Measurements from ENCODE around the gene STX18.
A peak's percentile ranks its signal among the peaks of the same experiment; 100 is the strongest.
"Not testable (repeated sequence)": the region's sequence is repeated elsewhere in the genome, so short reads cannot be mapped to it uniquely, and the experiment has no call there.

STX18 gene

DNA sequence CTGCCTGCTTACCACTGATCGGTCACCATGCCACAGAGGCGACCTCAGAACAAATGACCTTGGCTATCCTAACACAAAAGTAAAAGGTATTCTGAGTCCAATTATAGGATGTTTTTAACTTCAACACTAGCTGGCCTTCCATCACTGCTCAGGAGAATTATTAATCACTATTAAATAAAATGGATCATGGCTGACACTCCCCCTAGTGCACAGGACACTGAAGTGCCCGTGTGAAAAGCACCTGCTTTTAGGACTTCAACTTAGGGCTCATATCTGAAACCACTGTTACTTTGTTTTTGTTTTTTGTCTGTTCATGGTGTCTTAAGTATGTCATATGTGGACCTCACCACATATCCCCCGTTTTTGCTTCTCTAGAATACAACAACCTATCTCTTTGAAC is 33.9 kb downstream of the STX18 start:
- DNase-seq: no peak

DNA sequence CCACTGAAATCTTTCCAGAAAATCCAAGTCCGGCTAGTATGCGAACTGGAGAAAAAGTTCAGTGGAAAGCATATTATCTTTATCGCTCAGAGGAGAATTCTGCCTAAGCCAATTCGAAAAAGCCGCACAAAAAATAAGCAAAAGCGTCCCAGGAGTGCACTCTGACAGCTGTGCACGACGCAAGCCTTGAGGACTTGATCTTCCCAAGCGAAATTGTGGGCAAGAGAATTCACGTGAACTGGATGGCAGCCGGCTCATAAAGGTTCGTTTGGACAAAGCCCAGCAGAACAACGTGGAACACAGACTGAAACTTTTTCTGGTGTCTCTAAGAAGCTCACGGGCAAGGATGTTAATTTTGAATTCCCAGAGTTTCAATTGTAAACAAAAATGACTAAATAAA is 34.4 kb downstream of the STX18 start:
- no peak for DNase-seq

DNA sequence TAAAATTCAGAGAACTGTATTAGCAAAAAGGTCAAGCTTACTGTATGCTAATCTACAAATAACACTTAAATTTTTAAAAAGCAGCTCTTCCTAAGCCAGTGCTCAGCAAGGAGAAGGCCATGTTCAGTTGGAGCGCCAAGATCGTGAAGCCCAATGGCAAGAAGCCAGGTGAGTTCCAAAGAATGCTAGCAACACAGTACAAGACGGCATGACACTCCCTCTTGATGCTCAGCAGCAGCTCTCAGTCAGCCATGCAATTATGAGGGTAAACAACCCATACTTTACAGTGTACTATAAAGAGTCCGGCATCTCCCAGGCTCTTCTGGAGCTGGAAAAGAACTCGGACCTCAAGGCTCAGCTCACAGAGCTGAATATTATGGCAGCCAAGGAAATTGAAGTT is 34.9 kb downstream of the STX18 start:
- no peak for DNase-seq

DNA sequence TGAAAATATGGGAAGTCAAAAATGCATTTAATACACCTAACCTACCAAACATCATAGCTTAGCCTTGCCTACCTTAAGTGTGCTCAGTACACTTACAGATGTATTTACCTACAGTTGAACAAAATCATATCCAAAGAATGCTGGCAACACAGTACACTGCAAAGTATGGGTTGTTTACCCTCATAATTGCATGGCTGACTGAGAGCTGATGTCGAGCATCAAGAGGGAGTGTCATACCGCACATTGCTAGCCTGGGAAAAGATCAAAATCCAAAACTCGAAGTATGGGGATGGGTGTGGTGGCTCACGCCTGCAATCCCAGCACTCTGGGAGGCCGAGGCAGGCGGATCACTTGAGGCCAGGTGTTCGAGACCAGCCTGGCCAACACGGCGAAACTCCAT is 36.6 kb downstream of the STX18 start:
- DNase-seq: not testable (repeated sequence)

DNA sequence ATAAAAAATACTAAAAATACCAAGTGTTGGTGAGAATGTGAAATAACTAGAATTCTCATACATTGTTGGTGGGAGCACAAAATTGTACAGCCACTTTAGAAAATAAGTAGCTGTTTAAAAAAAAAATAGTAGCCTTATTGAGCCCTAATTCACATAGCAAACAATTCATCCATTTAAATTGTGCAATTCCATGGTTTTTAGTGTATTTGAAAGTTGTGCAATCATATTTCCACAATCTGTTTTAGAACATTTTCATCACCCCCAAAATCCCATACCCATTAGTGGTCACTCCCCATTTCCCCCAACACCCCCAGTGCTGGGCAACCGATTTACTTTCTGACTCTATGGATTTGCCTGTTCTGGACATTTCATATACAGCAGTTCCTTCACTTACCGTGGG is 37.1 kb downstream of the STX18 start:
- DNase-seq: no peak

DNA sequence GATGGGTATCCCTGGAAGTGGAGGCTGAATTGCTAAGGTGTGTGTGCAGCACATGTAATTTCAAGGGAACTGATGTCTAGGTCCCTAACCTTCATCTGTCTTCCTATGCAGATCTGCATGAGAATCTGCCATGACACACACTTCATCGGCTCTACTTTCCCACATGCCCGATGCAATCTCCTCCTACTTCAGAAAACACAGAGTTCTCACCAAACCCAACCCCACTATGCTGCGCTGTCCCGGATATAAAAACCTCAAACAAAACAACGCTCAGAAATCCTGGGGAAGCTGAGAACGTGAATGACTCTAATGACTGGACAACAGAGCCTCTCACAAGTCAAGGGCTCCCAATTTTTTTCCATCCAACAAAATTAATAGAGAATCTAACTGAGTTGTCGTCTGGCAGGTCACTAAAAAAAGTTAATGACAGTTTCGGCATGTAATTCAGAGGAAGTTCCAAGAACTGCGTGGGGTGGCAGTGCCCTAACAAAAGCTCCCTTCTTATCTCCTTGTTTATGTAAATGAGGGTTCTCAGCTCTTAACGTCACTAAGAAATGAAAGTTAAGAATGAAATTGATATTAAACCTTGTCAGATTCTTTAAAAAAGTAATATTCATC is 39.0 kb downstream of the STX18 start:
- DNase-seq: peak; percentile 47

DNA sequence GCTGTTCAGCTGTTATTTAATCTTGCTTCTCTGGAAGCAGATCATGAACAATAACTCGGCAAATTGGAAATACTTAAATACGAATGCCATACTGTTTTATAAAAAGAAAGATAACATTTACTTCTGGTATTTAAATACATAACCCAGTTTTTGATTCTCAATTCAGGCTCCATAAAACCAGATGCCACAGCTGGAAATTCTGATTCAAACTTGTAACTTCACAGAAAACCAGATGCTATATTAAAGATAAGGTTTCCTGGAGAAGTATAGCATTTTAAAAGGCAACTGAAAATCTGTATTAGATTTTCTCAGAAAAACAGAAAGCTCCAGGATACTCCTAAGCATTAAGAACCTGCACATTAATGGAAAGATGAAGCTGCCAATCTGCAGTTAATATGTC is 40.2 kb downstream of the STX18 start:
- DNase-seq: no peak

DNA sequence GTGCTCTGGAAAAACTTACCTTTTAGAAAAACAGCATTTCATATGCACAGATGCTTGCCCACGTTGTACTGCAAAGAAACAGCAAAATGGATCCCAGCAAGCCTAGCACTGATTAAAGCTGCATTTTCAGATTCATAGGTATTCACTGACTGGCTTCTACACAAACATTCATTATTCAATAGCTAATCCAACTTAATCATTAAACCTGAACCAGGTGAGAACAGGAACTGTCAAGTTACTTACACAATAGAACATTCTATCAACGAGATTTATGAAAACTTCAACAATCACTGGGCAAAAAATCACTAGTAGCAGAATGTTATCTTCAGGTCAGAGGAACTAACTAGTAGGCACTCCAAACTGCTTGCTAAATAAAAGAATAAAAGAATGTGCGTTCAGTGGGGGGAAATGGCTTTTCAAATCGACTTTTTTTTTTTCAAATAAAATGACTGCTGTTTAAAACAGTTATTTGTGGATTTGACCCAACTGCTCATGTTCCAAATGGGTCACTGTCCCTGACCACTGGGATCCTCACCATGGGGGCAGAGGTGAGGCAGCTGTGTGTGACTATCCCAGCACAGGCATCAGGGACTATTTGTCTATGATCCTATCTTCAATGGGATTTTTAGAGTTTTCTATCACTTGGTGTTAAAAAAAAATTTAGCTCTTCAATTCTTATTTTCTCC is 42.3 kb downstream of the STX18 start:
- no peak for DNase-seq

DNA sequence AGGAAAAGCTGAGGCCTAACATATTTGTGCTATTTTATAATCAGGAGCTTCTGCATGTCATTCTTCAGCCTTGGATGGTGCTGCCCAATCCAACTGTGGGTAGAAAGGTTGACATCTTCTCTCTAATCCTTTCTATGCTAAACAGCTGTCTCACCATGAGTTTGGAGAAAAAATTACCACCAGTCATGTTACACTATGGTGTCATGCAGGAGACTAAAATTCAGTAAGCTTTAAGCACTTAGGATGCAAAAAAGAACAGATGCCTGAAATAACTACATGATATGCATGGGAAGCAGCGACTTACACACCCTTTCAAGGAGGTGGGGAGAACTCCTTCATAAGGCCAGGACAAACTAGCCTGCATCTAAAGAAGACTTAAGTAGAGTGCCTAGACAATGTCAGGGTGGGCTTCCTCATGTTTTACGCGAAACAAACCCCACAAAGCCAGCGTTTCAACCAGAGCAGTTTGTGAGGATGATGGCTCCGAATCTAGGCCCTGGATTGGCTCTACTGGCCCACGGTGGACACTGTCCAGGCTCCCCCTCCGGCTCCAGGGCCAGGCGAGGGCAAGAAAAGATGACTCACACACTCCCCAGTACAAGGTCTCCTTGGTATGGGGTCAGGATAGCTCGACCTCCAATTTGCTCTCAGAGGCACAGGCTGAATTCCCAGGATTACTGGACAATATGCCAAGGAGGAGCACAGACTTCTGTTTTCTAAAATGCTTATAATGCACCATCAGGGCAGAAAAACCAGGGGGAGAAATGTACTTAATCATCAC is 45.1 kb downstream of the STX18 start:
- DNase-seq: no peak

DNA sequence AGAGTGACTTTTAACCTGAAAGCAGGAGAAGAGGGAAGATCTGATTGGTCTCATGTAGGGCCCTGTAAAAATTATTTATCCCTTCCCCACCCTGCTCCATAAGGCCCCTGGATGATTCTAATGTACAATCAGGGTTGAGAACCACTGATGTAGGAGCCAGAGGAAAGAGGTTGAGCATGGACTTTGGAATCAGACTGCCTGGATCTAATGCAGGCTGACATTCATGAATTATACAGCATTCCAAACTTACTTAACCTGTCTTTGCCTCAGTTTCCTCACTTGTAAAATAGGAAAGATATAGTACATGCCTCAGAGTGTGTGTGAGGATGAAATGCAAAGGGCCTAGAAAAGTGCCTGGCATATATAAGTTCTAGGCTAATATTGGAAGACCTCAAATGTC is 47.0 kb downstream of the STX18 start:
- no peak for DNase-seq

DNA sequence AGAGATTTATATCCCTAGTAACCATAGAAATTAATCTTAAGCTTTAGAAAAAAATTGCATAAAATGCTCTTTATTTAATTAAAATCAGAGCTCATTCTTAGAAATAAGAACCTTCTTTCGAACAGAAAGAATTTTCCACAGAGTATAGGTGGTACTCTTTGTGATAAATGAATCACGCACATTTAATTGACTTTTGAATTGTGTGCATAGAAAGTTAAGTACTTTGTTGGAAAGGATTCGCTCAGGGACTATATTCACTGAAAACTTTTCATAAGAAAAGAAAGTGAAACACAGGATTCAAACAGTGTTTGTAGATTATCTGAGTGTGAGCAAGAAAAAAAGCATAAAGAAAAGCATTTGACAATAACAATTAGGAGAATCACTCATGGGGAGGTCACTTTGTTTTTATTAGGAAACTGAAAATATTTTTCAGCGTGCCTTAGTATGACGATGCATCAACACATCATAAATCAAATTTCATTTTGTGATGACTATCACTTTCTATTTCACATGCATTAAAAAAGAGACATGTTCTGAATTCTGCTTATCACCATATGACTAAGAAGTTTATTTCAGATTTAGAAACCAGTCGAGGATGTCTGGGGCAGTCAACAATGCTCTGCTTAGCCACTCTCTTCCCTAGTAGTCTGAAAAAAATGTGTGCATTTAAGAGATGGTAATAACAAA is 49.5 kb downstream of the STX18 start:
- DNase-seq: peak; percentile 62

DNA sequence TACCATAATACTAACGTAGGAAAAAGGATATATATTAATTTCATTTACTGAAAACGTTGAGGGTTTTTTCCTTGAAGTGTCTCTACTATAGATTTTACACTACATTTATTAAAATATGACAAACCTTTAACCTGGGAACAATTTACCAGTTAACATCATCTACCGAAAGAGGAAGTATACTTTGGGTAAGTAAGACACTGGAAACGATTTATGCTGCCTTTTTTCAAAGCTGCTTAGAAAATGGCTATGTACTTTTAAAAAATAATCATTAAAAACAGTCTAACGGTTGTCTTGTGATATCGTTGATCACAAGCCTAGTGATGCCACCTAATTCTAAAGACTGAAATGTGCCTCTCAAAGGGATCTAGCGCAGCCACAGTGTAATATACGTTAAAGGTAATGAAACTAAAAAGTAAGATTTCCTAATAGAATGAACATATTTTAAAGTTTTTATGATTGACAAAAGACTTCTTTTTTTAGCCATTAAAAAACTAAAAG is 50.4 kb downstream of the STX18 start:
- no peak for DNase-seq

DNA sequence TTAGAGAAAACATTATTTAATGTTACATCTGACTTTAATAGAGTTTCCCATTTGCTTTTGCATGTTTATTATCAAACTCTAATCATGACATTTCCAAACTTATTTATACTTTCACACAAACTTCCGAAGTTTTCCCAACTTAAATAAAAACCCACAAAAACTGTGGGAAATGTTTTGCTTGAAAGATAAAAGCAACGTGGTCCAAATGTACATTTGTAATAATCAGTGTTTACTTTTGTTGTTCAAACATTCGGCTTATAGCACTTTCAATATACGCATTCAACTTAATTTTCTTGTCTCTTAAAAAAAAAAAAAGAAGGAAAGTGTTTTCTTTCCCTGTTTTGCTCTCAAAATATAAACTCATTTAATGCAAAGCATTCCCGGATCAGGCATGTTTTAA is 51.0 kb downstream of the STX18 start:
- no peak for DNase-seq

DNA sequence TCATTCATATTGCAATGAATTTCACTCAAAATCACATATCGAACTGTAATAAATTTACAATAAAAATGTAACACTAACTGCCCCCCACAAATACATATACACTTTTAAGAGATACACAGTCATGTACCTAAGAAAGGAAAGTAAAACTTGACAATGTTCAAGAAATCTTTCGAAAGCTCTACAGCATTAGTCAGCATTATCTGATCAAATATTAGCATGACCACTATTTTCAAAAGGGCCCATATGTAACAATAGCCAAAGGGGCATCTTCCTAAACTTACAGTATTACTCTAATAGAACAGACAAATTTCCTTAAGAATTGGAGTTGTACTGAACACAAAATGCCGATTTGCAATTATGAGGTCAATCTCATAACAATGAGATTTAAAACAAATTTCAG is 51.8 kb downstream of the STX18 start:
- no peak for DNase-seq

DNA sequence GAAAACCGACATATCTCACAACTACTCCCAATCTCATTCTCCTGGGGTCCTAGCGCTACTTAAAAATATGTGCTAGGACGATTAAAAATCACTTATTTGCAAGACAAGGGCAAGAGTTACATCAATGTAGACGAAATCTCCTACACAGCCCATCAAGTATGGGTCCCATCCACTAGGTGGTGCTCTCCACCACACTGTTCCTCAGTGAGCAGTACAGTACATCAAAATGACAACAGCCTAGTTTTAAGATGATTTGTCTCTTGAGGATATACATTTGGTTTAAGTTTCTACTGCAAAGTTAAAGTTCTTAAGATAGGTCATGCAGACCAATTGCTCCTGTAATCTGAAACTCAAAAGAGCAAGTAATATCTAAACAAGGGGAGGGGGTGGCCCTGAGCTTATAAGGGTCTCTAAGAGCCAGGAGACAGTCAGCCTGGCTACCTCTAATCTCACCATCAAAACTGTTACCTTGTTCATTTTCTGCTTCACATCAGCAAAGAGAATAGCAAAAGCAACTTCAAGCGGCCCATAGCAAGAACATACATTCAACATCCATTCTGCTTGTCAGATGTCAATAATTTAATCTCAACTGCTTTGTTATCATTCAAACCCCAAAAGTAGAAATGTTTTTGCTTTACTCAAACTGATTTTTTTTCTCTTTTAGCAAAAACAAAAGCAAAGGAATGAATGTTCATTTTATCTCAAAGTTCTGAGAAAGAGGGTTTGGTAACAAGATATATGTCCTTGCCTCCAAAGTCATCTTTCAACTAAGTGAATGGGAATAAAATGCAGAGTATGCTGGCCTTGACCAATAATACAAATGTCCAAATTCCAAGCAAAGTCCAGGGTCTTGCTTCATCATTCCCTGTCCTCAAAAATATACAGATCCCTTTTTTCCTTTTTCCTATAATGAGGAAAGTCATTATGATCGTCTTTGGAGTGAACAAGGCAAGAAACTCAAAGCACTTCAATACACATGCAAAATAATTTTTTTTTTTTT is 53.1 kb downstream of the STX18 start:
- peak; percentile 79 for DNase-seq

DNA sequence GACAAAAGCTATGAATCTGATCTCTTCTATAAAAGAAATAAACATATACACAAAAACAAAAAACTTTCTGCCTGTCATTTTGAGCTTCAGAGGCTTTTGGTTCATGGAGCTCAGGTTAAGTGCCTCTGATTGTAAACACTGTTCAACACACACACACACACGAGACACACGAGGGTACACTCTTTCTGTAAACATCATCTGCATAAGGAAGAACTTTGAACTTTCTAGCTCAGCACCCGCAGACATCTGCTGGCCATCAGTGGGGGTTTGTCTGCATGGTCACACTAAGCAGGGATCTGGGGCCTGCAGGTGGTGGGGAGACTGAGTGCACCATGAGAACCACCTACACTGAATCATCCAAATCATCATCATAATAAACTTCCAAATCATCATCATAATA is 54.9 kb downstream of the STX18 start:
- no peak for DNase-seq

DNA sequence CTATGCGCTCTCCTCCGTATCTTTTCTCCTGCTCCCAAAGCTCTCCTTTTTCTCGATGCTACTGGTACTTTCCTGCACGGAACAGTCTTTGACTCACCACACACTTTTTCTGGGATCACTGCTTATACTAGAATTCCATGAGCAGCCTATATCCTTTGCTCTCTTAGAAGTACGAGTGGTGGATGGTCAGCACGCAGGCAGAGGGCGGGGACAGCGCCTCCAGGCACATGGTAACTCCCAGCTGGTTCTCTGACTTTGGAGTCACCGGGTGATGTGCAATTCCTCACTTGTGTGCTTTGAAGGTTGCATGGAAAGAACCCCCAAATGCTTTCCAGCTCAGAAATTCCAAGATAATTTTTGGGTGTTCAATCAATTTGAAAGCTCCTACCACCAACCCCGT is 56.0 kb downstream of the STX18 start:
- no peak for DNase-seq

DNA sequence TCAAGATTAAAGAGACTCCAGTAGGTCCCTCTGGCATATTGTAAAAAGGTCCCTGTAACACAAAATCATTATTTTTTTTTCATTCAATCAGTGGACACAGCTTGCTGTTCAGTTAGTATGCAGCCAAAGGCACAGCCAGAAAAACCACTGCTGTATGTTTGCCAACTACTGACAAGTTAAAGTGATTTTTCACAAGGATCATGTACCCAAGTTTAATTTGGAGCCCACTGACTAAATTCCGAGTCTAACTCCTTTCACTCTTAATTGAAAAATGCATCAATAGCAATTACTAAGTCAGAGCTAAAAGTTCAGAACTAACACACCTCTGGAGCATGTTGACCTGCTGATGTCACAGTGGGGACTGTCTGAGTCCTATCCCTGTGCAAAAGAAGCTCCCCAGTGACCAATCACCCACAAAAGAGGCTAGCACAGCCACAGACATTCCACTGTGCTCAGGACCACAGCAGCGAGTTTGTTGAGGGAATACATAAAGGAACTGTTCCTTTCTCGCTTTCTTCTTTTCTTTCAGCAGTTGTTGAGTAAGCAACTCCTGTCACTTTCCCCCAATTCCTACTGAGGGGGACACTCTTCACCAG is 60.4 kb downstream of the STX18 start:
- peak; percentile 18 for DNase-seq

DNA sequence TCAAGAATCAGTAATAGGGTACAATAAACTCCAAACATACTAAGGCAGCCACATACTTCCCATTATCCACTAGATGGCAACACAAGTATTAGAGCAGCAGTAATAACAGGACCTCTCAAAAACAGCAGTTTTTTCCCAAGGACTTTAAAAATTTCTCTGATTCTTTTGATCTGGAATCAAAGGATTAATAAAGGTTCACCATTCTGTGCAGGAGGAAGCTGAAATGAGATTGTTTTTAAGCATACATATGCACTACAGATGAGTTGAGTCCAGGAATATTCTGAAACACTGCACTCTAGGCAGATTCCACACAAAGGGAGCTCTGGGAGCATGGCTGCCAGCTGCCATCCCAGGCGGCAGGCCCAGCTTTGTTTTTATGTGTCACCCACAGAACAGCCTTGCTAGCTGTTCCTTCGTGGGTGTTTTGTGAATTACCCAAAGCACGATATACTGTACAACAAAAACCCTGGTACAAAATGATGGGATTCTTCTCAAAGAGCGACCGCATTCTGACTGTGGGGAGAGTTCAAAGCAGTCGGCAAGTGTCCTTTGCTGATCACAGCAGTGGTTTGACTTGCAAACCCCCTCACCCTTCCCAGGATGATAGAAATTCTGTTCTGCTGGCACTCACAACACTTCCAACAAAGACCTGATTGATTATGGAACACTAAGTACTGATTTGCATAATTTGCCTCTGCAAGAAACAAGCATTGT is 61.0 kb downstream of the STX18 start:
- peak; percentile 24 for DNase-seq

DNA sequence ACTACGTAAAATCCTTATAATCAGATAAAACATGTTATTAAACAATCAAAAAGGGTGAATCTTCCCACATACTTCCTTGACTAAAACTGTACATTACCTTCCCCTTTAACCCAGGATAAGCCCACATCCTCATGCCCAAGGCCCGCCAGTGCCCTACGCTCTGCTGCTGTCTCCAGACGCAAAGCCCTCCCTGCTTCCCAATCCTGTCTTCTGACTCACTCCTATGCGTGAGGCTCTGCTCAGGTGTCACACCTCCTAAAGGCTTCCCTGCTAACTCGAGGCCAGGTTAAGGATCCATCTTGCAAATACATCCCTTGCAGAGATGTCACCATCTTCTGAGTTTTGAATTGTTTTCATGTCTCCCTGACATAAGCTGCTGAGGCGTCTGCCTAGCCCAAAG is 61.6 kb downstream of the STX18 start:
- no peak for DNase-seq

DNA sequence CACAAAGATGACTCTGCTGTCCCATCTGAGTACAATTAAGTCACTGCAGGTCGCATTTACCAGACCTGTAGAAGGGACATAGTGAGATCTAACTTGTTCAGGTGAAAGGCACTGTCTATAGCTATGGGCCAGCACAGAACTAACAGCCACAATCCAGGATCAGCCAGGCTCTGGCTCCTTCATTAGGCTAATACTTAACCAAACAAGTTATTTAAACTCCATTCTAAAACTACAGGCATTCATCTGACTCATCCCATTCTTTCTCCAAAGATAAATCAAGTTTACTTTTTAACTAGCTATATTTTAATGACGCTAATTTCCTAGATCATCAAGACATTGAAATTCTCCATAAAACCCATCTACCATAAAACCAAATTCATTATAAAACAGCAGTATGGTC is 62.5 kb downstream of the STX18 start:
- DNase-seq: no peak
